ENCODE measurements around the gene FAM204A. TPM values are rescaled to one million over a fixed set of nuclear protein-coding genes. Genes with fewer than 3 reads are reported as not detected.

FAM204A gene
- total and polyA plus RNA-seq, 10 of the 15 experiments (the other 5 are each of a cell fraction or from before 2014, with no cell fraction given): 24.5 to 96.0 (median 67.6) TPM

DNA sequence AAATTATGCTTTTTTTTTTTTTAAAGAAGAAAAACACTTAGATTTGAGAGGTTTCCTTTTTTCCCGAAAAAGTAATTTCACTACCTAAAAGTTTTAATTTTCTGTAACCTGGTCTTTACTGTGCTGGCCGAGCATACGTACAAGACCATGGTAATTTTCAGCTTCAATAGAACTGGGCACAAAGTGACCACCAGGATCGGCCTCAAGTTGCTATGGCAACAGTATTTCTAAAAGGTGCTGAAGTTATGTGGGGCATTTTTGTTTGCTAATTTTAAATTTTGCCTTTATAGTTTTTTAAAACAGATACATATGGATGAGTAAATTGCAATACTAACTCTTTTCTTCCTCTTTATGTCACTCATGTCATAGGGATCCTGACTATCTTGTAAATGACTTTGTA, 69.4 kb downstream of the FAM204A start:
- TF ChIP-seq, protein P1, sequence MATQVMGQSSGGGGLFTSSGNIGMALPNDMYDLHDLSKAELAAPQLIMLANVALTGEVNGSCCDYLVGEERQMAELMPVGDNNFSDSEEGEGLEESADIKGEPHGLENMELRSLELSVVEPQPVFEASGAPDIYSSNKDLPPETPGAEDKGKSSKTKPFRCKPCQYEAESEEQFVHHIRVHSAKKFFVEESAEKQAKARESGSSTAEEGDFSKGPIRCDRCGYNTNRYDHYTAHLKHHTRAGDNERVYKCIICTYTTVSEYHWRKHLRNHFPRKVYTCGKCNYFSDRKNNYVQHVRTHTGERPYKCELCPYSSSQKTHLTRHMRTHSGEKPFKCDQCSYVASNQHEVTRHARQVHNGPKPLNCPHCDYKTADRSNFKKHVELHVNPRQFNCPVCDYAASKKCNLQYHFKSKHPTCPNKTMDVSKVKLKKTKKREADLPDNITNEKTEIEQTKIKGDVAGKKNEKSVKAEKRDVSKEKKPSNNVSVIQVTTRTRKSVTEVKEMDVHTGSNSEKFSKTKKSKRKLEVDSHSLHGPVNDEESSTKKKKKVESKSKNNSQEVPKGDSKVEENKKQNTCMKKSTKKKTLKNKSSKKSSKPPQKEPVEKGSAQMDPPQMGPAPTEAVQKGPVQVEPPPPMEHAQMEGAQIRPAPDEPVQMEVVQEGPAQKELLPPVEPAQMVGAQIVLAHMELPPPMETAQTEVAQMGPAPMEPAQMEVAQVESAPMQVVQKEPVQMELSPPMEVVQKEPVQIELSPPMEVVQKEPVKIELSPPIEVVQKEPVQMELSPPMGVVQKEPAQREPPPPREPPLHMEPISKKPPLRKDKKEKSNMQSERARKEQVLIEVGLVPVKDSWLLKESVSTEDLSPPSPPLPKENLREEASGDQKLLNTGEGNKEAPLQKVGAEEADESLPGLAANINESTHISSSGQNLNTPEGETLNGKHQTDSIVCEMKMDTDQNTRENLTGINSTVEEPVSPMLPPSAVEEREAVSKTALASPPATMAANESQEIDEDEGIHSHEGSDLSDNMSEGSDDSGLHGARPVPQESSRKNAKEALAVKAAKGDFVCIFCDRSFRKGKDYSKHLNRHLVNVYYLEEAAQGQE (IDR thresholded peaks at IDR 0.05; ENCODE audit: low read depth, low read length): no peak
- TF ChIP-seq IKZF1 (conservative IDR thresholded peaks at IDR 0.05): no peak
- TF ChIP-seq, protein P2, sequence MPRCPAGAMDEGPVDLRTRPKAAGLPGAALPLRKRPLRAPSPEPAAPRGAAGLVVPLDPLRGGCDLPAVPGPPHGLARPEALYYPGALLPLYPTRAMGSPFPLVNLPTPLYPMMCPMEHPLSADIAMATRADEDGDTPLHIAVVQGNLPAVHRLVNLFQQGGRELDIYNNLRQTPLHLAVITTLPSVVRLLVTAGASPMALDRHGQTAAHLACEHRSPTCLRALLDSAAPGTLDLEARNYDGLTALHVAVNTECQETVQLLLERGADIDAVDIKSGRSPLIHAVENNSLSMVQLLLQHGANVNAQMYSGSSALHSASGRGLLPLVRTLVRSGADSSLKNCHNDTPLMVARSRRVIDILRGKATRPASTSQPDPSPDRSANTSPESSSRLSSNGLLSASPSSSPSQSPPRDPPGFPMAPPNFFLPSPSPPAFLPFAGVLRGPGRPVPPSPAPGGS (IDR thresholded peaks at IDR 0.05; ENCODE audit: borderline replicate concordance, insufficient read depth, low read depth, low read length, poor library complexity, severe bottlenecking): no peak
- no peak for TF ChIP-seq ZBED1 (IDR thresholded peaks at IDR 0.05; ENCODE audit: borderline replicate concordance)
- TF ChIP-seq NBN (IDR thresholded peaks at IDR 0.05): no peak
- TF ChIP-seq, protein P3, sequence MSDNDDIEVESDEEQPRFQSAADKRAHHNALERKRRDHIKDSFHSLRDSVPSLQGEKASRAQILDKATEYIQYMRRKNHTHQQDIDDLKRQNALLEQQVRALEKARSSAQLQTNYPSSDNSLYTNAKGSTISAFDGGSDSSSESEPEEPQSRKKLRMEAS (IDR thresholded peaks at IDR 0.05; ENCODE audit: low read depth, low read length): no peak
- TF ChIP-seq, protein P4, sequence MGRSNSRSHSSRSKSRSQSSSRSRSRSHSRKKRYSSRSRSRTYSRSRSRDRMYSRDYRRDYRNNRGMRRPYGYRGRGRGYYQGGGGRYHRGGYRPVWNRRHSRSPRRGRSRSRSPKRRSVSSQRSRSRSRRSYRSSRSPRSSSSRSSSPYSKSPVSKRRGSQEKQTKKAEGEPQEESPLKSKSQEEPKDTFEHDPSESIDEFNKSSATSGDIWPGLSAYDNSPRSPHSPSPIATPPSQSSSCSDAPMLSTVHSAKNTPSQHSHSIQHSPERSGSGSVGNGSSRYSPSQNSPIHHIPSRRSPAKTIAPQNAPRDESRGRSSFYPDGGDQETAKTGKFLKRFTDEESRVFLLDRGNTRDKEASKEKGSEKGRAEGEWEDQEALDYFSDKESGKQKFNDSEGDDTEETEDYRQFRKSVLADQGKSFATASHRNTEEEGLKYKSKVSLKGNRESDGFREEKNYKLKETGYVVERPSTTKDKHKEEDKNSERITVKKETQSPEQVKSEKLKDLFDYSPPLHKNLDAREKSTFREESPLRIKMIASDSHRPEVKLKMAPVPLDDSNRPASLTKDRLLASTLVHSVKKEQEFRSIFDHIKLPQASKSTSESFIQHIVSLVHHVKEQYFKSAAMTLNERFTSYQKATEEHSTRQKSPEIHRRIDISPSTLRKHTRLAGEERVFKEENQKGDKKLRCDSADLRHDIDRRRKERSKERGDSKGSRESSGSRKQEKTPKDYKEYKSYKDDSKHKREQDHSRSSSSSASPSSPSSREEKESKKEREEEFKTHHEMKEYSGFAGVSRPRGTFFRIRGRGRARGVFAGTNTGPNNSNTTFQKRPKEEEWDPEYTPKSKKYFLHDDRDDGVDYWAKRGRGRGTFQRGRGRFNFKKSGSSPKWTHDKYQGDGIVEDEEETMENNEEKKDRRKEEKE (IDR thresholded peaks at IDR 0.05): no peak
- TF ChIP-seq NR2C1 (IDR thresholded peaks at IDR 0.05): no peak
- TF ChIP-seq, protein P5, sequence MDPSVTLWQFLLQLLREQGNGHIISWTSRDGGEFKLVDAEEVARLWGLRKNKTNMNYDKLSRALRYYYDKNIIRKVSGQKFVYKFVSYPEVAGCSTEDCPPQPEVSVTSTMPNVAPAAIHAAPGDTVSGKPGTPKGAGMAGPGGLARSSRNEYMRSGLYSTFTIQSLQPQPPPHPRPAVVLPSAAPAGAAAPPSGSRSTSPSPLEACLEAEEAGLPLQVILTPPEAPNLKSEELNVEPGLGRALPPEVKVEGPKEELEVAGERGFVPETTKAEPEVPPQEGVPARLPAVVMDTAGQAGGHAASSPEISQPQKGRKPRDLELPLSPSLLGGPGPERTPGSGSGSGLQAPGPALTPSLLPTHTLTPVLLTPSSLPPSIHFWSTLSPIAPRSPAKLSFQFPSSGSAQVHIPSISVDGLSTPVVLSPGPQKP (IDR thresholded peaks at IDR 0.05; ENCODE audit: low read depth, low read length): no peak
- TF ChIP-seq, protein P6, sequence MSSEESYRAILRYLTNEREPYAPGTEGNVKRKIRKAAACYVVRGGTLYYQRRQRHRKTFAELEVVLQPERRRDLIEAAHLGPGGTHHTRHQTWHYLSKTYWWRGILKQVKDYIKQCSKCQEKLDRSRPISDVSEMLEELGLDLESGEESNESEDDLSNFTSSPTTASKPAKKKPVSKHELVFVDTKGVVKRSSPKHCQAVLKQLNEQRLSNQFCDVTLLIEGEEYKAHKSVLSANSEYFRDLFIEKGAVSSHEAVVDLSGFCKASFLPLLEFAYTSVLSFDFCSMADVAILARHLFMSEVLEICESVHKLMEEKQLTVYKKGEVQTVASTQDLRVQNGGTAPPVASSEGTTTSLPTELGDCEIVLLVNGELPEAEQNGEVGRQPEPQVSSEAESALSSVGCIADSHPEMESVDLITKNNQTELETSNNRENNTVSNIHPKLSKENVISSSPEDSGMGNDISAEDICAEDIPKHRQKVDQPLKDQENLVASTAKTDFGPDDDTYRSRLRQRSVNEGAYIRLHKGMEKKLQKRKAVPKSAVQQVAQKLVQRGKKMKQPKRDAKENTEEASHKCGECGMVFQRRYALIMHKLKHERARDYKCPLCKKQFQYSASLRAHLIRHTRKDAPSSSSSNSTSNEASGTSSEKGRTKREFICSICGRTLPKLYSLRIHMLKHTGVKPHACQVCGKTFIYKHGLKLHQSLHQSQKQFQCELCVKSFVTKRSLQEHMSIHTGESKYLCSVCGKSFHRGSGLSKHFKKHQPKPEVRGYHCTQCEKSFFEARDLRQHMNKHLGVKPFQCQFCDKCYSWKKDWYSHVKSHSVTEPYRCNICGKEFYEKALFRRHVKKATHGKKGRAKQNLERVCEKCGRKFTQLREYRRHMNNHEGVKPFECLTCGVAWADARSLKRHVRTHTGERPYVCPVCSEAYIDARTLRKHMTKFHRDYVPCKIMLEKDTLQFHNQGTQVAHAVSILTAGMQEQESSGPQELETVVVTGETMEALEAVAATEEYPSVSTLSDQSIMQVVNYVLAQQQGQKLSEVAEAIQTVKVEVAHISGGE (CRISPR knock-in tag; IDR thresholded peaks at IDR 0.05): no peak
- no peak for TF ChIP-seq SUZ12 (IDR thresholded peaks at IDR 0.05; ENCODE audit: unreplicated experiment)
- H3K27me3 ChIP-seq (replicated peaks in 1 of 2; ENCODE audit: control insufficient read depth in 2 of 2, insufficient read depth in 2 of 2, low read length in 1 of 2): peaks cover 0 to 4% of the 10 kb centered on the region in 2 experiments; a peak in 1 of 4 replicates
- intact Hi-C loops (cut with micrococcal nuclease; ENCODE audit: unreplicated experiment) (no loop called here), in situ Hi-C loops (cut with MboI) (no loop called here)
- no peak overlapping the region for H3K4me2 ChIP-seq (ENCODE audit: control insufficient read depth, insufficient read depth)
- H3K9ac ChIP-seq (ENCODE audit: control insufficient read depth, insufficient read depth, low read length): no peak overlapping the region
- H3K4me3 ChIP-seq: no peak overlapping the region
- no peaks in the 10 kb centered on the region for H3K36me3 ChIP-seq (ENCODE audit: control insufficient read depth in 2 of 2, insufficient read depth in 2 of 2, low read length in 1 of 2)
- ATAC-seq (no peak), FAIRE-seq (no peak), DNase-seq (ENCODE audit: low read depth, low spot score) (no peak)
- no peaks in the 10 kb centered on the region for H3K4me1 ChIP-seq (ENCODE audit: control insufficient read depth, insufficient read depth, low read length)
- H3K9me3 ChIP-seq (replicated peaks; ENCODE audit: control insufficient read depth, insufficient read depth, low read length): peaks cover 2% of the 10 kb centered on the region; the same call in 2 of the 3 replicates
- no peaks in the 10 kb centered on the region for H3K79me2 ChIP-seq (ENCODE audit: control insufficient read depth, insufficient read depth, low read length)
- no peak overlapping the region for H2AFZ ChIP-seq (ENCODE audit: control insufficient read depth, low read depth, low read length)
- ChIA-PET CTCF (interaction anchor here (0.6 to 1.8 kb wide), 4 partner anchors 13 to 1106 kb away, joined by 3 to 6 read pairs (median 4); no protein-coding TSS in a partner anchor), SMC1A (ENCODE audit: uncharacterized antibody, unreplicated experiment) (interaction anchor here (0.9 kb wide), 1 partner anchor 359 kb away, joined by 3 read pairs; no protein-coding TSS in a partner anchor), POLR2A (no interaction called here), RAD21 (ENCODE audit: unreplicated experiment) (no interaction called here)
- no TSS peak for BruUV-seq (replicated peaks)
- WGBS (ENCODE audit: insufficient coverage, insufficient replicate concordance, low lambda C conversion rate, missing lambda C conversion rate): 42% methylated on average over 4 of the region's 4 CpGs
- no peak overlapping the region for H3K27ac ChIP-seq (ENCODE audit: control insufficient read depth, insufficient read depth)
- no peaks in the 10 kb centered on the region for H4K20me1 ChIP-seq (ENCODE audit: control insufficient read depth, insufficient read depth)
